ENCODE measurements around the gene LILRA1.

DNA sequence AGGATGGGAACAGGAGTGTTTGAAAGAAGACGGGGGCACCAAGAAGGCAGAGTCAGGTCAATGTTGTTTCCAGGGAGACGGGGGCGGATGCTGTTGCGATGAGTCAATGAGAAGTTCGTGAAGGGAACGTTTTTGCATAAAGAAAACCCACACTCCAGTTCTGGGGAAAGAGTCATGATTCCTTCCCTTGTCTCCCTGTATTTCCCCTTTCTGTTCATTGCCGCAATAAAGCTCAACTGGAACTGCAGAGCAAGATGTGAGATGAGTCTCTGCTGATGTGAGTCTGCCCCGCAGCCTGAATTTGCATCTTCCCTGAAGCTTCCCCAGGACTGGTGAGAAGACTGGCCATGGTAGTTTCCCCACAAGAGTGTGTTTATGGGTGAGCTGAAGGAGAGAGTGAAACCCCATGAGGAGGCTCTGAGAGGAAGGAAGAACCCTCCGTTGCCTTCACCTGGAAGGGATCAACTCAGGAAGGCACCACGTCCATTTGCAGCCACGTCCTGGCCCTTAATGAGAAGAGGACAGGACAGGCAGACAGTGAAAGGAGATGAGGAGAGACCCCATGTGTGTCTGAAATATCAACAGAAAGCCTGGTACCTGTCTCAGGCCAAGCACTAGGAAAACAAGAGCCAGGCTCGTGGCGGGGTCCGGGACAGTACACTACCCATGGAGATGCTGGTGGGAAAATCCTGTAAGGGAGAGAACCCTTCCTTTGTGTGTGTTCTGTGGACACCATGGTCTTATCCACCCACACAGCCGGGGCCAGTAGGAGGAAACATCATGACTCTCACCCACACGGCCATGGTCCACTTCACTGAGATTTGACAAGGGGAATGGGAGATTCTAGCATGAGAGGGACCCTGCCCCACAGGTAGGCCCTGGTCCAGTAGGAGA, 13.7 kb downstream of the LILRA1 start:
- TF ChIP-seq, protein P1, sequence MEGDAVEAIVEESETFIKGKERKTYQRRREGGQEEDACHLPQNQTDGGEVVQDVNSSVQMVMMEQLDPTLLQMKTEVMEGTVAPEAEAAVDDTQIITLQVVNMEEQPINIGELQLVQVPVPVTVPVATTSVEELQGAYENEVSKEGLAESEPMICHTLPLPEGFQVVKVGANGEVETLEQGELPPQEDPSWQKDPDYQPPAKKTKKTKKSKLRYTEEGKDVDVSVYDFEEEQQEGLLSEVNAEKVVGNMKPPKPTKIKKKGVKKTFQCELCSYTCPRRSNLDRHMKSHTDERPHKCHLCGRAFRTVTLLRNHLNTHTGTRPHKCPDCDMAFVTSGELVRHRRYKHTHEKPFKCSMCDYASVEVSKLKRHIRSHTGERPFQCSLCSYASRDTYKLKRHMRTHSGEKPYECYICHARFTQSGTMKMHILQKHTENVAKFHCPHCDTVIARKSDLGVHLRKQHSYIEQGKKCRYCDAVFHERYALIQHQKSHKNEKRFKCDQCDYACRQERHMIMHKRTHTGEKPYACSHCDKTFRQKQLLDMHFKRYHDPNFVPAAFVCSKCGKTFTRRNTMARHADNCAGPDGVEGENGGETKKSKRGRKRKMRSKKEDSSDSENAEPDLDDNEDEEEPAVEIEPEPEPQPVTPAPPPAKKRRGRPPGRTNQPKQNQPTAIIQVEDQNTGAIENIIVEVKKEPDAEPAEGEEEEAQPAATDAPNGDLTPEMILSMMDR (IDR thresholded peaks at IDR 0.05; ENCODE audit: low read length) = no peak
- TF ChIP-seq EZH2 (IDR thresholded peaks at IDR 0.05; ENCODE audit: borderline replicate concordance, low read length) = no peak
